HepG2 (cell line): ENCODE measurements around the gene SSNA1. TPM values are rescaled to one million over a fixed set of nuclear protein-coding genes. Genes with fewer than 3 reads are reported as not detected.

ENCODE experiments used
- FOXK2 ChIP-seq: fragments of 450-650 bp; IDR thresholded peaks from 2 replicates; pipeline ENCODE4 v1.6.1; 2016
- KDM2A ChIP-seq: sonication (generic); formaldehyde crosslinking; IDR thresholded peaks from 2 replicates; pipeline ENCODE4 v1.4.0; 2020; ENCODE audit warnings: low read depth, missing genetic modification reagents, borderline replicate concordance
- MED8 ChIP-seq: sonication (generic); formaldehyde crosslinking; IDR thresholded peaks from 2 replicates; pipeline ENCODE4 v1.8.1; 2023; ENCODE audit warnings: mild to moderate bottlenecking, missing genetic modification reagents; ENCODE audit not compliant: insufficient replicate concordance
- MIXL1 ChIP-seq: IDR thresholded peaks from 2 replicates; pipeline ENCODE4 v1.6.1; 2016
- TFAP4 ChIP-seq: sonication (generic); IDR thresholded peaks from 2 replicates; pipeline ENCODE4 v1.6.1; 2016; ENCODE audit warnings: low read depth, borderline replicate concordance
- THAP11 ChIP-seq: IDR thresholded peaks from 2 replicates; pipeline ENCODE4 v1.6.1; 2016; ENCODE audit warnings: missing biosample characterization, missing genetic modification reagents
- TOE1 ChIP-seq: sonication (generic); formaldehyde crosslinking; IDR thresholded peaks from 2 replicates; pipeline ENCODE4 v1.4.0; 2020; ENCODE audit warnings: mild to moderate bottlenecking, missing genetic modification reagents
- ZNF510 ChIP-seq: sonication (generic); formaldehyde crosslinking; IDR thresholded peaks from 2 replicates; pipeline ENCODE4 v1.4.0; 2020; ENCODE audit warnings: low read depth, mild to moderate bottlenecking, missing genetic modification reagents
- ZNF557 ChIP-seq: sonication (generic); formaldehyde crosslinking; IDR thresholded peaks from 2 replicates; pipeline ENCODE4 v1.4.0; 2020; ENCODE audit warnings: missing genetic modification reagents
- polyA plus RNA-seq, 8 experiments: library from polyadenylated mRNA; depleted of rRNA in 3 of 8; stranded (reverse) in 7 of 8; unstranded in 1 of 8; fragments of >200 nt; fragmentation: Illumina TruSeq in 4 of 8; extraction: Trizol in 4 of 8; gene quantifications; 2 replicates each; pipeline versions ENCODE4 v1.2.1 to v1.2.3, GENCODE V29; 2011 to 2016; ENCODE audit warnings: low read depth in 4 of 8, missing spikeins in 1 of 8, mixed read lengths in 1 of 8; ENCODE audit not compliant: insufficient read depth in 1 of 8
- total RNA-seq, 5 experiments: library from RNA; depleted of rRNA; stranded (reverse); fragments of >200 nt; fragmentation: Illumina TruSeq; extraction: Trizol; gene quantifications; 2 replicates each; pipeline ENCODE4 v1.2.3, GENCODE V29; 2016; ENCODE audit warnings: low read depth in 1 of 5
- TF ChIP-seq, protein P1 (sequence below): sonication (generic); formaldehyde crosslinking; IDR thresholded peaks from 2 replicates; pipeline ENCODE4 v1.5.1; 2020; ENCODE audit warnings: mild to moderate bottlenecking, missing genetic modification reagents
- TF ChIP-seq, protein P2 (sequence below): sonication (generic); formaldehyde crosslinking; IDR thresholded peaks from 2 replicates; pipeline ENCODE4 v1.4.0; 2020; ENCODE audit warnings: missing genetic modification reagents

SSNA1 gene
- total and polyA plus RNA-seq, 2 of the 13 experiments (the other 11 are each of a cell fraction or from before 2014, with no cell fraction given) = 35.9 to 49.4 TPM

- TF ChIP-seq, protein P1, sequence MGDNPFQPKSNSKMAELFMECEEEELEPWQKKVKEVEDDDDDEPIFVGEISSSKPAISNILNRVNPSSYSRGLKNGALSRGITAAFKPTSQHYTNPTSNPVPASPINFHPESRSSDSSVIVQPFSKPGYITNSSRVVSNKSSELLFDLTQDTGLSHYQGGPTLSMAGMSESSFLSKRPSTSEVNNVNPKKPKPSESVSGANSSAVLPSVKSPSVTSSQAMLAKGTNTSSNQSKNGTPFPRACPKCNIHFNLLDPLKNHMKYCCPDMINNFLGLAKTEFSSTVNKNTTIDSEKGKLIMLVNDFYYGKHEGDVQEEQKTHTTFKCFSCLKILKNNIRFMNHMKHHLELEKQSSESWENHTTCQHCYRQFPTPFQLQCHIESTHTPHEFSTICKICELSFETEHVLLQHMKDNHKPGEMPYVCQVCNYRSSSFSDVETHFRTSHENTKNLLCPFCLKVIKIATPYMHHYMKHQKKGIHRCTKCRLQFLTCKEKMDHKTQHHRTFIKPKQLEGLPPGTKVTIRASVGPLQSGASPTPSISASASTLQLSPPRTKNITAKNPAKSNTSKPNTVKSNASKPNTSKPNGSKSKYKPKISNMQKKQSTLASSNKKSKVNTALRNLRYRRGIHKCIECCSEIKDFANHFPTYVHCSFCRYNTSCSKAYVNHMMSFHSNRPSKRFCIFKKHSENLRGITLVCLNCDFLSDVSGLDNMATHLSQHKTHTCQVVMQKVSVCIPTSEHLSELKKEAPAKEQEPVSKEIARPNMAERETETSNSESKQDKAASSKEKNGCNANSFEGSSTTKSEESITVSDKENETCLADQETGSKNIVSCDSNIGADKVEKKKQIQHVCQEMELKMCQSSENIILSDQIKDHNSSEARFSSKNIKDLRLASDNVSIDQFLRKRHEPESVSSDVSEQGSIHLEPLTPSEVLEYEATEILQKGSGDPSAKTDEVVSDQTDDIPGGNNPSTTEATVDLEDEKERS (CRISPR knock-in tag) = no peak
- TF ChIP-seq FOXK2 (no peak), ZNF510 (no peak), ZNF557 (CRISPR knock-in tag) (no peak), THAP11 (no peak), MIXL1 (CRISPR knock-in tag) (no peak), TFAP4 (peak; percentile 26; the same call in 1 of the 2 replicates), MED8 (no peak), TOE1 (no peak), KDM2A (CRISPR knock-in tag) (0 out of 2 replicates have a peak, but pooled peaks have one; percentile 5)
- TF ChIP-seq, protein P2, sequence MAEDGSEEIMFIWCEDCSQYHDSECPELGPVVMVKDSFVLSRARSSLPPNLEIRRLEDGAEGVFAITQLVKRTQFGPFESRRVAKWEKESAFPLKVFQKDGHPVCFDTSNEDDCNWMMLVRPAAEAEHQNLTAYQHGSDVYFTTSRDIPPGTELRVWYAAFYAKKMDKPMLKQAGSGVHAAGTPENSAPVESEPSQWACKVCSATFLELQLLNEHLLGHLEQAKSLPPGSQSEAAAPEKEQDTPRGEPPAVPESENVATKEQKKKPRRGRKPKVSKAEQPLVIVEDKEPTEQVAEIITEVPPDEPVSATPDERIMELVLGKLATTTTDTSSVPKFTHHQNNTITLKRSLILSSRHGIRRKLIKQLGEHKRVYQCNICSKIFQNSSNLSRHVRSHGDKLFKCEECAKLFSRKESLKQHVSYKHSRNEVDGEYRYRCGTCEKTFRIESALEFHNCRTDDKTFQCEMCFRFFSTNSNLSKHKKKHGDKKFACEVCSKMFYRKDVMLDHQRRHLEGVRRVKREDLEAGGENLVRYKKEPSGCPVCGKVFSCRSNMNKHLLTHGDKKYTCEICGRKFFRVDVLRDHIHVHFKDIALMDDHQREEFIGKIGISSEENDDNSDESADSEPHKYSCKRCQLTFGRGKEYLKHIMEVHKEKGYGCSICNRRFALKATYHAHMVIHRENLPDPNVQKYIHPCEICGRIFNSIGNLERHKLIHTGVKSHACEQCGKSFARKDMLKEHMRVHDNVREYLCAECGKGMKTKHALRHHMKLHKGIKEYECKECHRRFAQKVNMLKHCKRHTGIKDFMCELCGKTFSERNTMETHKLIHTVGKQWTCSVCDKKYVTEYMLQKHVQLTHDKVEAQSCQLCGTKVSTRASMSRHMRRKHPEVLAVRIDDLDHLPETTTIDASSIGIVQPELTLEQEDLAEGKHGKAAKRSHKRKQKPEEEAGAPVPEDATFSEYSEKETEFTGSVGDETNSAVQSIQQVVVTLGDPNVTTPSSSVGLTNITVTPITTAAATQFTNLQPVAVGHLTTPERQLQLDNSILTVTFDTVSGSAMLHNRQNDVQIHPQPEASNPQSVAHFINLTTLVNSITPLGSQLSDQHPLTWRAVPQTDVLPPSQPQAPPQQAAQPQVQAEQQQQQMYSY (CRISPR knock-in tag) = peak; percentile 36; the same call in 1 of the 2 replicates
Measured at GRCh38 chr9:137167747-137168572, 20.5 kb upstream of the SSNA1 start (continued).
